ENCODE results near the gene SAMD15.

SAMD15 gene

DNA sequence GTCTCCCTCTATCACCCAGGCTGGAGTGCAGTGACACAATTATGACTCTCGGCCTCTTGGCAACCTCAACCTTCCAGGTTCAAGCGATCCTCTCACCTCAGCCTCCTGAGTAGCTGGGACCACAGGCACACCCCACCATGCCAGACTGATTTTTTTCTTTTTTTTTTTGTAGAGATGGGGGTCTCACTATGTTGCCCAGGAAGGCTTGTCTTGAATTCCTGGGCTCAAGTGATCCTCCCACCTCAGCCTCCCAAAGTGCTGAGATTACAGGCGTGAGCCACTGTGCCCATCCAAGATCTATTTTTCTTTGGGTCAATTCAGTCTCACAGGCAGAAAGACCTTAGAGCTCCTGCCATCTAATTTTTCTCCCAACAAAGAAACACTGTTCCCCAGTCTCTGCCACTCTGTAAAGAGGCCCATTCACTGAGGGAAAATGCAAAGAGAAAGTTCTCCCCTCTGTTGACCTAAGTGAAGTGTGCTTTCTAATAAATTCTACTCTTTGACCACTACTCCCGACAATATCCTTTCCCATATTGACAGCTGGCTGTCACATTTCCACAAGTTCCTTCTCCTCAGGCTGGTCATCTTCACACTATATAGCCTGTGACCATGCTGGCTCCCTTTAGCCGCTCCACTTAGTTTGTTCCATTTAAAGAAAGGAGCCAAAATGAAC lies 23.6 kb upstream of the SAMD15 start:
- H3K4me3 ChIP-seq (ENCODE audit: low read depth, low read length) = no peak overlapping the region
- no peak for DNase-seq (ENCODE audit: low read depth)
- TF ChIP-seq, protein P1, sequence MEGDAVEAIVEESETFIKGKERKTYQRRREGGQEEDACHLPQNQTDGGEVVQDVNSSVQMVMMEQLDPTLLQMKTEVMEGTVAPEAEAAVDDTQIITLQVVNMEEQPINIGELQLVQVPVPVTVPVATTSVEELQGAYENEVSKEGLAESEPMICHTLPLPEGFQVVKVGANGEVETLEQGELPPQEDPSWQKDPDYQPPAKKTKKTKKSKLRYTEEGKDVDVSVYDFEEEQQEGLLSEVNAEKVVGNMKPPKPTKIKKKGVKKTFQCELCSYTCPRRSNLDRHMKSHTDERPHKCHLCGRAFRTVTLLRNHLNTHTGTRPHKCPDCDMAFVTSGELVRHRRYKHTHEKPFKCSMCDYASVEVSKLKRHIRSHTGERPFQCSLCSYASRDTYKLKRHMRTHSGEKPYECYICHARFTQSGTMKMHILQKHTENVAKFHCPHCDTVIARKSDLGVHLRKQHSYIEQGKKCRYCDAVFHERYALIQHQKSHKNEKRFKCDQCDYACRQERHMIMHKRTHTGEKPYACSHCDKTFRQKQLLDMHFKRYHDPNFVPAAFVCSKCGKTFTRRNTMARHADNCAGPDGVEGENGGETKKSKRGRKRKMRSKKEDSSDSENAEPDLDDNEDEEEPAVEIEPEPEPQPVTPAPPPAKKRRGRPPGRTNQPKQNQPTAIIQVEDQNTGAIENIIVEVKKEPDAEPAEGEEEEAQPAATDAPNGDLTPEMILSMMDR (IDR thresholded peaks at IDR 0.05; ENCODE audit: low read depth, low read length, missing control alignments) = no peak

DNA sequence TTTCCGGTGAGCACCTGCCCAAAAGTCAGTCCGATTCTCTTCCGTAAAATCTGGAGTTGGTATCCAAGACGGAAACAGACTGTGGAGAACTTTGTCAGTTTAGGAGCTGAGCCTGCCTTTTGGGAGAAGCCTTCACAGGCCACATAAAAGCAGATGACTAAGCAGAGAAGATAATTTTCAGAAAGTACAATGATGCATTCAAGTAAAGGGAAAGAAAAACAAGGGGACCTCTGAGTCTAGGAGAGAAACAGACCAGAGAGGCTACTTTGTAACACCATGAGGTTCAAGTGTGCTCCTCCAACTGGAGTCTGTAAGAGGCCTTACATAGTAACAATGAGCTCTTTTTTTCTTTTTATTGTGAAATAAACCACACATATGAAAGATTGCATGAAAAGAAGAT lies 21.4 kb upstream of the SAMD15 start:
- DNase-seq (ENCODE audit: low read depth) = no peak
- H3K4me3 ChIP-seq (ENCODE audit: low read depth, low read length) = no peak overlapping the region
- TF ChIP-seq, protein P1 (IDR thresholded peaks at IDR 0.05; ENCODE audit: low read depth, low read length, missing control alignments) = no peak

DNA sequence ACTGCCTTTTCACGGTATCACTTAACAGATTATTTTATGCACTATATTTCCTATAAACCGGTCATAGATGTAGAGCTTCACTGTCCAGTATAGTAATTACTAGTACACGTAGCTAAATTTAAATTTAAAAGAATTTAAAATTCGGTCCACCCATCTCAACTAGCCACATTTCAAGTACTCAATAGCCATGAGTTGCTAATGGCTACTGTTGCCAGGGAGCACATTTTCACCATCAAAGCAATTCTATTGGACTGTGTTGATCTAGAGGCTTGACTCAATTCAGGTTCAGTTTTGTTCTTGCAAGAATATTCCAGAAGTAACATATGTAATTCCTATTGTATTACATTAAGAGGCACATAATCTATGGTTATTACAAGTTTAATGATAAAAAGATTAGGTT lies 20.3 kb upstream of the SAMD15 start:
- no peak for DNase-seq (ENCODE audit: low read depth)
- TF ChIP-seq, protein P1 (IDR thresholded peaks at IDR 0.05; ENCODE audit: low read depth, low read length, missing control alignments) = no peak

DNA sequence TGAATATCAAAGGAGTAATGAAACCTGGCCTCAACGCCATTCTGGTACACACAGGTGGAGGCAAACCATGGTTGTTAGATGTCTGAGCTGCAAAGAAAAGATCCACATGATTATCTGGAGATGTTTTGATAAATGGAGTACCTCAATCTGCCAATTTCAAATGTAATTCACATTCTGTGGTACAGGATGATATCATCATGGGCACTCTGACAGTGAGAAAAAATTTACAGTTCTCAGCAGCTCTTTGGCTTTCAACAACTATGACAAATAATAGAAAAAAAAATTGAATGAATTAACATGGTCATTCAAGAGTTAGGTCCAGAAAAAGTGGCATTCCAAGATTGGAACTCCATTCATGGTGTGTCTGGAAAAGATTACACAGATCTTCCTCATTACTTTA lies 17.6 kb upstream of the SAMD15 start:
- H3K4me3 ChIP-seq (ENCODE audit: low read depth, low read length) = no peak overlapping the region
- TF ChIP-seq, protein P1 (IDR thresholded peaks at IDR 0.05; ENCODE audit: low read depth, low read length, missing control alignments) = no peak
- no peak for DNase-seq (ENCODE audit: low read depth)

More for the DNA sequence above, 20.3 kb upstream of the SAMD15 start:
- H3K4me3 ChIP-seq (ENCODE audit: low read depth, low read length) = no peak overlapping the region

DNA sequence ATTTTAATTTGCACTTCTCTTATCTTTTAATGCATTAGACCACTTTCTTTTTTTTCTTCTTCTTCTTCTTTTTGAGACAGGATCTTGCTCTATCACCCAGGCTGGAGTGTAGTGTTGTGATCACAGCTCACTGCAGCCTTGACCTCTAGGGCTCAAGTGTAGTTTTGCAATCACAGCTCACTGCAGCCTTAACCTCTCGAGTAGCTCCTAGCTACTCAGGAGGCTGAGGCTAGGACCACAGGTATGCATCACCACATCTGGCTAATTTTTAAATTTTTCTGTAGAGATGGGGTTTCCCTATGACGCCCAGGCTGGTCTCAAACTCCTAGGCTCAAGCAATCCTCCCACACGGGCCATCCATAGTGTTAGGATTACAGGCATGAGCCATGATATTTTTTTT lies 13.0 kb upstream of the SAMD15 start:
- DNase-seq (ENCODE audit: low read depth) = no peak
- TF ChIP-seq, protein P1 (IDR thresholded peaks at IDR 0.05; ENCODE audit: low read depth, low read length, missing control alignments) = no peak
- no peak overlapping the region for H3K4me3 ChIP-seq (ENCODE audit: low read depth, low read length)

DNA sequence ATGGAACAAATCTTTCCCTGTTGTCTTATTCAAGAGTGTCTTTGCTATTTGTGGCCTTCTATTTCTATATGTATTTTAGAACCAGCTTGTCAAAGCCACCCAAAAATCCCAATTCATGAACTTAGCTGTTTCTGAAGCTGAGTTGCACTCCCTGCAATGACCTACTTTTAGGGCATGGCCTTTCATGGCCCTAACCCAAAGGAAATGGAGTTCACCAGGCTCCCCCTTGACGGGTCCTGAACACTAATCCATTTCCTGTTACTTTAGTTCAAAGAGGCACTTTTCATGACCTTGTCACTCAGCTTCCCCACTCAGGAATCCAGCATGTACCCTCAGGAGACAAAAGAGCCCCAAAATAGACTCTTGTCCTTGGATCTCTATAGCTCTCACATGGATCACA lies 7.9 kb upstream of the SAMD15 start:
- DNase-seq (ENCODE audit: low read depth) = no peak
- TF ChIP-seq, protein P1 (IDR thresholded peaks at IDR 0.05; ENCODE audit: low read depth, low read length, missing control alignments) = no peak
- no peak overlapping the region for H3K4me3 ChIP-seq (ENCODE audit: low read depth, low read length)

DNA sequence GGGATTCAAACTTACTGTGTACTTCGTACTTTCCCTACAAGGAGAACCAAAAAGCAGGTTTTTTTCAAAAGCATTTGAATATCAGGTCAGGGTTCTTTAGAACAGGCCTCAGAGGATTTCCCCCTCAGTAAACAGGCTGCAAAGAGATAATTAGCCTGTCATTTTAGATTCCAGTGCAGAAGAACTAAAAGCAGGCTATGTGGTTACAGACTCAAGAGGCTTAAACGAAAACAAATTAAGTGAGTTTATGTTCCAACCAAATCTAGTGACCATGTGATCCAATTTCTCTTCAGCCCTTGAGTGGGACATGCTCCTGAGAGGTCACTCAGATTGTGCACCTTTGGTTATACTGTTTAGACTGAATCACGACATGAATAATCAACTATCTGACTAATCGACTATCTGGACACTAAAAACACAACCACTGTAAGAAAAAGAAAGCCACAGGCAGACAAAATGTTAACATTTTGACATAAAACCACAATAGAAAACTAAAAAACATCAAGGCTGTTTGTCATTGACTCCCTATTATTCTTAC lies 4.8 kb upstream of the SAMD15 start:
- peak overlapping the region; percentile 37; the same call in 1 of the 2 replicates for H3K4me3 ChIP-seq (ENCODE audit: low read depth, low read length)
- TF ChIP-seq, protein P1 (IDR thresholded peaks at IDR 0.05; ENCODE audit: low read depth, low read length, missing control alignments) = no peak
- DNase-seq (ENCODE audit: low read depth) = peak; percentile 55
